SK-N-SH (cell line): ENCODE measurements around the gene EIF1AD. TPM values are rescaled to one million over a fixed set of nuclear protein-coding genes. Genes with fewer than 3 reads are reported as not detected.
A peak's percentile ranks its signal among the peaks of the same experiment; 100 is the strongest.
"Not testable (repeated sequence)": the region's sequence is repeated elsewhere in the genome, so short reads cannot be mapped to it uniquely, and the experiment has no call there.

Experiments used
- CTCF ChIA-PET: fragments of 300-600, 350-600 bp; formaldehyde crosslinking; extraction: SDS; loops from one replicate; lab custom pipeline; 2021; lab: Yijun Ruan, JAX
- POLR2A ChIA-PET: fragments of 350-600 bp; sonication (Branson Sonifier 250); formaldehyde crosslinking; extraction: SDS; loops from one replicate; lab custom pipeline; 2020; ENCODE audit warnings: antibody characterized with exemption, inconsistent platforms; lab: Yijun Ruan, JAX
- DNase-seq: peaks from one replicate; pipeline ENCODE4 v3.0.0; 2012
- H2AFZ ChIP-seq: fragments of 200-600 bp; sonication (generic); 2 replicates; pipeline ENCODE4 v1.8.1; 2016; ENCODE audit warnings: antibody characterized with exemption, mild to moderate bottlenecking, low read depth
- H3F3A ChIP-seq: fragments of 200-600 bp; sonication (generic); replicated peaks from 2 replicates; pipeline ENCODE3; 2016; ENCODE audit warnings: antibody characterized with exemption, mild to moderate bottlenecking; ENCODE audit not compliant: insufficient read depth
- H3K27ac ChIP-seq, 2 experiments: fragments of 200-500 bp in 1 of 2; fragments of 200-600 bp in 1 of 2; sonication (Bioruptor generic) in 1 of 2; sonication (generic), shearing (Covaris generic) in 1 of 2; 2 replicates each; pipeline versions ENCODE4 v1.5.1 to v1.6.1; 2014 to 2016; ENCODE audit warnings: low read depth in 2 of 2, inconsistent platforms in 1 of 2, low read length in 1 of 2, mild to moderate bottlenecking in 1 of 2, mixed read lengths in 1 of 2
- H3K27me3 ChIP-seq: fragments of 200-600 bp; sonication (generic), shearing (Covaris generic); 2 replicates; pipeline ENCODE4 v1.6.1; 2016; ENCODE audit warnings: mixed run types; ENCODE audit not compliant: insufficient read depth
- H3K36me3 ChIP-seq, 2 experiments: fragments of 200-500 bp in 1 of 2; fragments of 200-600 bp in 1 of 2; sonication (Bioruptor generic) in 1 of 2; sonication (generic) in 1 of 2; replicated peaks in 1 of 2; 2 replicates each; pipeline versions ENCODE3 to v1.5.1; 2014 to 2016; ENCODE audit warnings: low read length in 1 of 2, mild to moderate bottlenecking in 1 of 2; ENCODE audit not compliant: insufficient read depth in 2 of 2, control insufficient read depth in 1 of 2
- H3K4me1 ChIP-seq, 2 experiments: fragments of 200-500 bp in 1 of 2; fragments of 200-600 bp in 1 of 2; sonication (Bioruptor generic) in 1 of 2; sonication (generic), shearing (Covaris generic) in 1 of 2; 2 replicates each; pipeline versions ENCODE4 v1.5.1 to v1.6.1; 2014 to 2016; ENCODE audit warnings: low read depth in 1 of 2, low read length in 1 of 2, mixed run types in 1 of 2; ENCODE audit not compliant: insufficient read depth in 2 of 2, control insufficient read depth in 1 of 2
- H3K4me2 ChIP-seq: fragments of 200-600 bp; sonication (generic), shearing (Covaris generic); 2 replicates; pipeline ENCODE4 v1.6.1; 2017; ENCODE audit warnings: mixed run types
- H3K4me3 ChIP-seq, 2 experiments: fragments of 200-500 bp in 1 of 2; fragments of 200-600 bp in 1 of 2; sonication (Bioruptor generic) in 1 of 2; sonication (generic), shearing (Covaris generic) in 1 of 2; 2 replicates each; pipeline versions ENCODE4 v1.5.1 to v1.8.1; 2014 to 2016; ENCODE audit warnings: low read depth in 2 of 2, inconsistent platforms in 1 of 2, low read length in 1 of 2, mild to moderate bottlenecking in 1 of 2, mixed read lengths in 1 of 2, moderate library complexity in 1 of 2
- H3K79me2 ChIP-seq: fragments of 200-600 bp; sonication (generic); 2 replicates; pipeline ENCODE4 v1.8.1; 2017; ENCODE audit warnings: mild to moderate bottlenecking; ENCODE audit not compliant: insufficient read depth
- H3K9ac ChIP-seq: fragments of 200-600 bp; sonication (generic); 2 replicates; pipeline ENCODE4 v1.6.1; 2017; ENCODE audit warnings: mixed run types
- H3K9me2 ChIP-seq: fragments of 200-600 bp; sonication (generic); 2 replicates; pipeline ENCODE4 v1.6.1; 2017; ENCODE audit warnings: mixed run types
- H3K9me3 ChIP-seq: fragments of 200-600 bp; sonication (generic); 2 replicates; pipeline ENCODE4 v1.6.1; 2017; ENCODE audit warnings: mixed run types, mild to moderate bottlenecking, moderate library complexity
- H4K20me1 ChIP-seq: fragments of 200-600 bp; sonication (generic); 2 replicates; pipeline ENCODE4 v1.6.1; 2017; ENCODE audit warnings: mild to moderate bottlenecking, mixed run types; ENCODE audit not compliant: insufficient read depth
- EZH2phosphoT487 ChIP-seq: fragments of 200-600 bp; sonication (generic); IDR thresholded peaks from 2 replicates; pipeline ENCODE4 v1.6.1; 2017; ENCODE audit warnings: low read depth, mixed run types, mild to moderate bottlenecking, antibody characterized with exemption, moderate library complexity, borderline replicate concordance
- GATA2 ChIP-seq: sonication (generic); formaldehyde crosslinking; IDR thresholded peaks from 2 replicates; pipeline ENCODE4 v1.5.0; 2020; ENCODE audit warnings: mild to moderate bottlenecking, missing genetic modification reagents
- RFX5 ChIP-seq: IDR thresholded peaks from 2 replicates; pipeline ENCODE4 v1.6.1; 2012; ENCODE audit warnings: mild to moderate bottlenecking, improper control_type of control experiment, low read length
- SMC3 ChIP-seq: IDR thresholded peaks from 2 replicates; pipeline ENCODE4 v1.6.1; 2012; ENCODE audit warnings: low read depth, low read length, improper control_type of control experiment
- TAF1 ChIP-seq: IDR thresholded peaks from 2 replicates; pipeline ENCODE4 v1.6.1; 2012; ENCODE audit warnings: low read depth, mild to moderate bottlenecking, low read length, moderate library complexity, borderline replicate concordance
- WGBS: methylation state at CpG from one replicate; pipeline ENCODE4 v1.1.6; 2017; ENCODE audit warnings: low lambda C conversion rate; 5-methylcytosine and 5-hydroxymethylcytosine counted together
- polyA plus RNA-seq, 3 experiments: library from polyadenylated mRNA; depleted of rRNA; stranded (reverse); fragments of >200 nt; gene quantifications; 2 replicates each; pipeline ENCODE4 v1.2.3, GENCODE V29; 2012
- TF ChIP-seq, protein P1 (sequence below): fragments of 200-600 bp; sonication (generic); IDR thresholded peaks from 2 replicates; pipeline ENCODE4 v1.6.1; 2017; ENCODE audit warnings: antibody characterized with exemption, mild to moderate bottlenecking, moderate library complexity
- TF ChIP-seq, protein P2 (sequence below): IDR thresholded peaks from 2 replicates; pipeline ENCODE4 v1.4.0; 2012; ENCODE audit warnings: low read depth
- TF ChIP-seq, protein P3 (sequence below): IDR thresholded peaks from 2 replicates; pipeline ENCODE4 v1.4.0; 2012; ENCODE audit warnings: low read depth, borderline replicate concordance

The EIF1AD gene
- polyA plus RNA-seq, 1 of the 3 experiments (the other 2 are of a cell fraction) = 28.9 TPM

DNA sequence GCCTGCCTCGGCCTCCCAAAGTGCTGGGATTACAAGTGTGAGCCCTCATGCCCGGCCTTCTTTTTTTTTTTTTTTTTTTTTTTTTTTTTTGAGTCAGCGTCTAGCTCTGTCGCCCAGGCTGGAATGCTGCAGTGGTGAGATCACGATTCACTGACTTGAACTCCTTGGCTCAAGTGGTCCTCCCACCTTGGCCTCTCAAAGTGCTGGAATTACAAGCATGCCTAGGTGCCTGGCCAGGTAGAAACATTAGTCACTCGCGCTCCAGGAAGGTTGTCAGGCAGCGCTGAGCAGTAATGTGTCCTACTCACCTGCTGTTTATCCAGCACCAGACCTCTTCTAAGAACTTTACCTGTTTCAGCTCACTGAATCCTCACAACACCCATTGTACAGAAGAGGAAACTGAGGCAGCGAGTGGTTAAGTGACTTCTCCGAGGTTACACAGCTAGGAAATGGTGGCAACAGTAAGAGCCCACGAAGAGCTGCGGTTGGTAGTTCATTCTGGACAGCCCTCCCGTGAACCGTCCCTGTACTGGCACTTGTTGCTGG, 9.4 kb upstream of the EIF1AD start:
- H3K27me3 ChIP-seq = no peaks in the 10 kb centered on the region
- H3K36me3 ChIP-seq = no peaks in the 10 kb centered on the region
- POLR2A ChIA-PET = no interaction called here
- TF ChIP-seq, protein P1, sequence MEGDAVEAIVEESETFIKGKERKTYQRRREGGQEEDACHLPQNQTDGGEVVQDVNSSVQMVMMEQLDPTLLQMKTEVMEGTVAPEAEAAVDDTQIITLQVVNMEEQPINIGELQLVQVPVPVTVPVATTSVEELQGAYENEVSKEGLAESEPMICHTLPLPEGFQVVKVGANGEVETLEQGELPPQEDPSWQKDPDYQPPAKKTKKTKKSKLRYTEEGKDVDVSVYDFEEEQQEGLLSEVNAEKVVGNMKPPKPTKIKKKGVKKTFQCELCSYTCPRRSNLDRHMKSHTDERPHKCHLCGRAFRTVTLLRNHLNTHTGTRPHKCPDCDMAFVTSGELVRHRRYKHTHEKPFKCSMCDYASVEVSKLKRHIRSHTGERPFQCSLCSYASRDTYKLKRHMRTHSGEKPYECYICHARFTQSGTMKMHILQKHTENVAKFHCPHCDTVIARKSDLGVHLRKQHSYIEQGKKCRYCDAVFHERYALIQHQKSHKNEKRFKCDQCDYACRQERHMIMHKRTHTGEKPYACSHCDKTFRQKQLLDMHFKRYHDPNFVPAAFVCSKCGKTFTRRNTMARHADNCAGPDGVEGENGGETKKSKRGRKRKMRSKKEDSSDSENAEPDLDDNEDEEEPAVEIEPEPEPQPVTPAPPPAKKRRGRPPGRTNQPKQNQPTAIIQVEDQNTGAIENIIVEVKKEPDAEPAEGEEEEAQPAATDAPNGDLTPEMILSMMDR = no peak
- TF ChIP-seq GATA2 (CRISPR knock-in tag) (no peak), TAF1 (no peak), RFX5 (no peak), EZH2phosphoT487 (no peak), SMC3 (no peak)
- TF ChIP-seq, protein P2, sequence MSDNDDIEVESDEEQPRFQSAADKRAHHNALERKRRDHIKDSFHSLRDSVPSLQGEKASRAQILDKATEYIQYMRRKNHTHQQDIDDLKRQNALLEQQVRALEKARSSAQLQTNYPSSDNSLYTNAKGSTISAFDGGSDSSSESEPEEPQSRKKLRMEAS = no peak
- TF ChIP-seq, protein P3, sequence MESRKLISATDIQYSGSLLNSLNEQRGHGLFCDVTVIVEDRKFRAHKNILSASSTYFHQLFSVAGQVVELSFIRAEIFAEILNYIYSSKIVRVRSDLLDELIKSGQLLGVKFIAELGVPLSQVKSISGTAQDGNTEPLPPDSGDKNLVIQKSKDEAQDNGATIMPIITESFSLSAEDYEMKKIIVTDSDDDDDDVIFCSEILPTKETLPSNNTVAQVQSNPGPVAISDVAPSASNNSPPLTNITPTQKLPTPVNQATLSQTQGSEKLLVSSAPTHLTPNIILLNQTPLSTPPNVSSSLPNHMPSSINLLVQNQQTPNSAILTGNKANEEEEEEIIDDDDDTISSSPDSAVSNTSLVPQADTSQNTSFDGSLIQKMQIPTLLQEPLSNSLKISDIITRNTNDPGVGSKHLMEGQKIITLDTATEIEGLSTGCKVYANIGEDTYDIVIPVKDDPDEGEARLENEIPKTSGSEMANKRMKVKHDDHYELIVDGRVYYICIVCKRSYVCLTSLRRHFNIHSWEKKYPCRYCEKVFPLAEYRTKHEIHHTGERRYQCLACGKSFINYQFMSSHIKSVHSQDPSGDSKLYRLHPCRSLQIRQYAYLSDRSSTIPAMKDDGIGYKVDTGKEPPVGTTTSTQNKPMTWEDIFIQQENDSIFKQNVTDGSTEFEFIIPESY = no peak
- peaks cover 5% of the 10 kb centered on the region; the same call in 1 of the 2 replicates for H3K79me2 ChIP-seq
- H3K27ac ChIP-seq = peak overlapping the region in 1 of 2 experiments; percentile 10; a peak in 1 of 4 replicates
- WGBS = 52% methylated on average over 13 of the region's 14 CpGs
- no peak overlapping the region for H3K9ac ChIP-seq
- peaks cover 45% of the 10 kb centered on the region for H3F3A ChIP-seq
- H3K9me2 ChIP-seq = no peaks in the 10 kb centered on the region
- no peaks in the 10 kb centered on the region for H4K20me1 ChIP-seq
- peaks cover 15 to 24% of the 10 kb centered on the region in 2 experiments; a peak in 3 of 4 replicates for H3K4me1 ChIP-seq
- H3K9me3 ChIP-seq = no peaks in the 10 kb centered on the region
- H2AFZ ChIP-seq = no peak overlapping the region
- CTCF ChIA-PET = interaction anchor here (0.7 to 4.3 kb wide), 3 partner anchors 11 to 33 kb away, joined by 3 to 36 read pairs (median 5); no protein-coding TSS in a partner anchor
- no peak overlapping the region for H3K4me2 ChIP-seq
- DNase-seq = no peak
- H3K4me3 ChIP-seq = no peak overlapping the region

DNA sequence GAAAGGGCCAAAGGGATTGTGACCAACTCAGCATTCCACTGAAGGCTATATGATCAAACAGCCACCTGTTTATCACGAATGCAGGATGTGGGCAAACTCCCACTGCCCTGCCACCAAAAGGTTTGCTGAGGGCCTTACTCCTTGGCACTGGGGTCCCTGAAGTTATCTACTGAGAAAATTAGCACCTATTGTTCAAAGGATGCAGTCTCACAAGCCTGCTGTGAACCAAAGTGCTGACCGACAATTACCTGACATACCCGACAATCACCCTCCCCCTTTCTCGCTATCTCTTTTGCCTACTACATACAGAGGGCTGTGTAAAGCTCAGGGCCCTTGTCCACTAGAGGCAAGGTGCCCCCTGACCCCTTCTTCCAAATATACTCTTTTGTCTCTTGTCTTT, 8.1 kb upstream of the EIF1AD start:
- peaks cover 45% of the 10 kb centered on the region for H3F3A ChIP-seq
- peaks cover 4 to 11% of the 10 kb centered on the region in 2 experiments; a peak in 3 of 4 replicates for H3K4me1 ChIP-seq
- H3K4me2 ChIP-seq, H4K20me1 ChIP-seq, H3K4me3 ChIP-seq, H3K27ac ChIP-seq, H3K9ac ChIP-seq, H3K9me3 ChIP-seq, H3K79me2 ChIP-seq, H3K27me3 ChIP-seq, DNase-seq, POLR2A ChIA-PET, H3K9me2 ChIP-seq, H3K36me3 ChIP-seq, H2AFZ ChIP-seq: not testable (repeated sequence)
- WGBS = 100% methylated on average over 4 of the region's 4 CpGs
- CTCF ChIA-PET = interaction anchor here (0.8 to 2.3 kb wide), 3 partner anchors 12 to 35 kb away, joined by 3 to 23 read pairs (median 5); no protein-coding TSS in a partner anchor
